ENCODE results near the gene SEC14L3.
"Not testable (repeated sequence)": the region's sequence is repeated elsewhere in the genome, so short reads cannot be mapped to it uniquely, and the experiment has no call there.

SEC14L3 gene

DNA sequence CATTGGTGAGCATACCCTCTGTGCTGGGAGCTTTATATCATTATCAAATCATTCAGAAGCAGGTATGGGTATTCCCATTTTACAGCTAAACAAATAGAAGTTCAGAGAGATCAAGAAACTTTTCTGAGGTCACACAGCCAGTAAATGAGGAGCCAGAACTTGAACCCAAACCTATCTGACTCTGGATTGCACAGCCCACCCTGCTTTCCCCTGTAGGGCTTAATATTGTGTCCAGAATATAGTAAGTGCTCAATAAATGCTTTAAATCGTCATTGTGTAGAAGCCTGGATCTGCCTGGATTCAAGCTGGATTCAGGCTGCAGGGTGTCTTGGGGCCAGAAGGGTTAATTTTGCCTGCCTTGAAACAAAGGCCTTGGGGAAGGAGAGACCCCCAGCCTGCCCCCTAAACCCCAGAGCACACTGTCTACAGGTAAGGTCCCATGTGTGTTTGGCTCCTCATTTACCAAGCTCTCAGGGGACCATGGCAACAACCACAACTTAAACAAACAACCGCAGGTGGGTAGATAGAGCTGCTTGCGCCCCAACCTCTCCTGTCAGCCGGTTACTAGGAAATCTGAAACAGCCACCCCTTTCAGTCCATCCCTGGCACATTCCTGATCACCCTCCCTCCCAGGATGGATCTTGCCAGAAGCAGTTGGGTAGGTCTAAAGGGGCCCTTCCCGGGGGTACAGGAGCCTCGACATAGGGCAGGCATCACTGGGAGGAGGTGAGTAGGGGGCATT, 3.0 kb upstream of the SEC14L3 start:
- TF ChIP-seq, protein P1, sequence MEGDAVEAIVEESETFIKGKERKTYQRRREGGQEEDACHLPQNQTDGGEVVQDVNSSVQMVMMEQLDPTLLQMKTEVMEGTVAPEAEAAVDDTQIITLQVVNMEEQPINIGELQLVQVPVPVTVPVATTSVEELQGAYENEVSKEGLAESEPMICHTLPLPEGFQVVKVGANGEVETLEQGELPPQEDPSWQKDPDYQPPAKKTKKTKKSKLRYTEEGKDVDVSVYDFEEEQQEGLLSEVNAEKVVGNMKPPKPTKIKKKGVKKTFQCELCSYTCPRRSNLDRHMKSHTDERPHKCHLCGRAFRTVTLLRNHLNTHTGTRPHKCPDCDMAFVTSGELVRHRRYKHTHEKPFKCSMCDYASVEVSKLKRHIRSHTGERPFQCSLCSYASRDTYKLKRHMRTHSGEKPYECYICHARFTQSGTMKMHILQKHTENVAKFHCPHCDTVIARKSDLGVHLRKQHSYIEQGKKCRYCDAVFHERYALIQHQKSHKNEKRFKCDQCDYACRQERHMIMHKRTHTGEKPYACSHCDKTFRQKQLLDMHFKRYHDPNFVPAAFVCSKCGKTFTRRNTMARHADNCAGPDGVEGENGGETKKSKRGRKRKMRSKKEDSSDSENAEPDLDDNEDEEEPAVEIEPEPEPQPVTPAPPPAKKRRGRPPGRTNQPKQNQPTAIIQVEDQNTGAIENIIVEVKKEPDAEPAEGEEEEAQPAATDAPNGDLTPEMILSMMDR (IDR thresholded peaks at IDR 0.05; ENCODE audit: insufficient read depth, low read depth, low read length, missing control alignments) = no peak
- H3K4me3 ChIP-seq (ENCODE audit: low read length) = no peak overlapping the region
- DNase-seq (ENCODE audit: low read depth) = no peak

DNA sequence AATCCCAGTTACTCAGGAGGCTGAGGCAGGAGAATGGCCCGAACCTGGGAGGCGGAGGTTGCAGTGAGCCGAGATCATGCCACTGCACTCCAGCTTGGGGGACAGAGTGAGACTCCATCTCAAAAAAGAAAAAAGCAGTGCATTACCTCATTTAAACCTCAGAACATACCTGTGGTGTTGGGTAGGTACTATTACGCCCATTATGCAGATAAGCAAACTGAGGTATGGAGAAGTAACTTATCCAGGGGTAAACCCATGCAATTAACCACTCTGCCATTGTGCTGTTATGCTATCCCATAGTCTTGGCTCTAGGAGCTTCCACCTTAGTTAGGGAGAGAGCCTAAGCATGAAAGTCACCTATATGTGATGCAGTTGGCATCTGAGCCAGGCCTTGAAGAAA, 2.3 kb upstream of the SEC14L3 start:
- no peak for DNase-seq (ENCODE audit: low read depth)
- TF ChIP-seq, protein P1 (IDR thresholded peaks at IDR 0.05; ENCODE audit: insufficient read depth, low read depth, low read length, missing control alignments) = no peak
- H3K4me3 ChIP-seq (ENCODE audit: low read length) = no peak overlapping the region

DNA sequence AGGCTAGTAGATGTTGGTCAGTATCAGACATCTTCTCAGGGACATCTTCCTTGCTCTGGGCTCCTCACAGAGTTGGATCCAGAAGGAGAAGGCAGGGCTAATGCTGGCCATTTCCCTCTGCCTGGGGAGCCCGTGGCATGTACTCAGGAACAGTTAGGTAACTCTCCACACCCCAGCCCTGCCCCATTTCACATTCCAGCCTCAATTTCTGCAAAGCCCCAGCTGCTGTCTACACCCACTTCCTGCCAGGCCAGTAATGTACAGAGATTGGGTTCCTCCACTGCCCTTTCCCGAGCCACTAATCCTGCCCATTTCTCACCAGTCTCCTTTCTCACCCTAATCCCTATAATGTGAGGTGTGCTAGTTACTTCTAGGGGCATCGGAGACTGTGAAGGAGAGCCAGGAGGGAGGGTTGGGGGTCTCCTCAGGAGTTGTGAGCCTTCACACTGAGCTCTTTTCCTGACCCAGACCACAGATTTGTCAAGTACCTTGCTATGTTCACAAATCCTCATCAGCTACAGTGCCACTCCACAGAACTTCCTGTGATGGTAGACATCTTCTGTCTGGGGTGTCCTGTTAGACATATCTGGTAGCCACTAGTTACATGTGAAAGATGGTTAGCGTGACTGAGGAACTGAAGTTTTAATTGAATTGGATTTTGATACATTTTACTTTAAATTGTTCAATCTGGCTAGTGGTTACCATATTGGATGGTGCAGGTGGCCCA, 1.3 kb upstream of the SEC14L3 start:
- TF ChIP-seq, protein P1 (IDR thresholded peaks at IDR 0.05; ENCODE audit: insufficient read depth, low read depth, low read length, missing control alignments) = no peak
- DNase-seq (ENCODE audit: low read depth) = peak; percentile 59
- H3K4me3 ChIP-seq (ENCODE audit: low read length) = no peak overlapping the region

DNA sequence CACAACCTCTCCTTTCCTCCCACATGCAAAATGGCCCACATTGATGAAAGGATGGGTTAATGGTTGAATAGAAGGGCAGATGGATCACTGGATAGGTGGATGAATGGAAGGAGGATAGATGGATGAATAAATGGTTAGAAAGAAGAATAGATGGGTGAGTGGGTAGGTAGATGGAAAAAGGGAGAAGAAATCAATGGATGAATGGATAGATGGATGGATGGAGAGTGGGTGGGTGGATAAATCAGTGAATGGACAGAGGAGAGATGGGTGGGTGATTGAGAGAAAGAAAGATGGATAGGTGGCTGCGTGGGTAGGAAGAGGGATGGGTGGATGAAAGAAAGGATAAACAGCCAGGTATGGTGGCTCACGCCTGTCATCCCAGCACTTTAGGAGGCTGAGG, 1.2 kb downstream of the SEC14L3 start:
- no peak for DNase-seq (ENCODE audit: low read depth)
- TF ChIP-seq, protein P1 (IDR thresholded peaks at IDR 0.05; ENCODE audit: insufficient read depth, low read depth, low read length, missing control alignments) = no peak

DNA sequence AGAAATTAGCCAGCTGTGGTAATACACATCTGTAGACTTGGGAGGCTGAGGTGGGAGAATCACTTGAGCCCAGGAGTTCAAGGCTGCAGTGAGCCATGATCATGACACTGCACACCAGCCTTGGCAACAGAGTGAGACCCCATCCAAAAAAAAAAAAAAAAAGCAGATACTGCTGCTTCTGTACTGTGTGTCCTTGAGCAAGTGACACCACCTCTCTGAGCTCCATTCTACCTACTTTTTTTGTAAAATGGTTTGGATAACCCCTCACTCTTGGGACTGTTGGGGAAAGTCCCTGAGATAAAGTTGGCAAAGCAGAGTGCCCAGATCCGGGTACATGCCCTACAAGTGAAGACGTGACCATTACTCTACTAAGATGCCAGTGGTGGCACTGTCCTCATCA, 2.7 kb downstream of the SEC14L3 start:
- no peak for DNase-seq (ENCODE audit: low read depth)
- TF ChIP-seq, protein P1 (IDR thresholded peaks at IDR 0.05; ENCODE audit: insufficient read depth, low read depth, low read length, missing control alignments) = no peak
- no peak overlapping the region for H3K4me3 ChIP-seq (ENCODE audit: low read length)

More for the DNA sequence above, 1.2 kb downstream of the SEC14L3 start:
- H3K4me3 ChIP-seq (ENCODE audit: low read length) = no peak overlapping the region

DNA sequence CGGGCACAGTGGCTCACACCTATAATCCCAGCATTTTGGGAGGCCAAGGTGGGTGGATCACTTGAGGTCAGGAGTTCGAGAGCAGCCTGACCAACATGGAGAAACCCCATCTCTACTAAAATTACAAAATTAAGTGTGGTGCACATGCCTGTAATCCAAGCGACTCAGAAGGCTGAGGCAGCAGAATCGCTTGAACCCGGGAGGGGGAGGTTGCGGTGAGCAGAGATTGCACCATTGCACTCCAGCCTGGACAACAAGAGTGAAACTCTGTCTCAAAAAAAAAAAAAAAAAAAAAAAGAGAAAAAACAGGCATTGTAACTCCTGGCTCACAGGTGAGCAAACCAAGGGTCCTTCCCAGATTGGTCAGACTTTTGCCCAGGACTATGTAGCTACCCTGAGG, 11.3 kb downstream of the SEC14L3 start:
- not testable (repeated sequence) for DNase-seq (ENCODE audit: low read depth); H3K4me3 ChIP-seq (ENCODE audit: low read length)

DNA sequence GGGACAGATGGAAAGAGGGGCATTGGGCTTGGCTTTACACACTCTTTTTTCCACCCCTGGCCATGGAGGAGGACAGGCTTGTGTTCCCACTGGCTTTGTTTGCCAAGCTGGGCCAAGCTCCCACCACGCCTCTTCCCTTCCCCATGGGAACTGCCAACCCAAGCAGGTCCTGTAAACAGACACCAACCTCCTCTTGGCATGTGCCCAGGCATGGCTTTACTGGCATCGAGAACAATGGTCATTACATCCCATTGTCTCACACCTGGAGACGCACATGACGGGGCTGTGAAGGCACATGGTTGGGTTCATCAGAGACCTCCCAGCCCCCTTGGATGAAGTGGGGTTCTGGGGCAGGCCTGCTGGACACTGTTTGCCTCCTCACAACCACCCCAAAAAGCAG, 11.7 kb downstream of the SEC14L3 start:
- H3K4me3 ChIP-seq (ENCODE audit: low read length) = no peak overlapping the region
- TF ChIP-seq, protein P1 (IDR thresholded peaks at IDR 0.05; ENCODE audit: insufficient read depth, low read depth, low read length, missing control alignments) = no peak
- no peak for DNase-seq (ENCODE audit: low read depth)
